ENCODE data around the gene COLEC11.

COLEC11 gene

DNA sequence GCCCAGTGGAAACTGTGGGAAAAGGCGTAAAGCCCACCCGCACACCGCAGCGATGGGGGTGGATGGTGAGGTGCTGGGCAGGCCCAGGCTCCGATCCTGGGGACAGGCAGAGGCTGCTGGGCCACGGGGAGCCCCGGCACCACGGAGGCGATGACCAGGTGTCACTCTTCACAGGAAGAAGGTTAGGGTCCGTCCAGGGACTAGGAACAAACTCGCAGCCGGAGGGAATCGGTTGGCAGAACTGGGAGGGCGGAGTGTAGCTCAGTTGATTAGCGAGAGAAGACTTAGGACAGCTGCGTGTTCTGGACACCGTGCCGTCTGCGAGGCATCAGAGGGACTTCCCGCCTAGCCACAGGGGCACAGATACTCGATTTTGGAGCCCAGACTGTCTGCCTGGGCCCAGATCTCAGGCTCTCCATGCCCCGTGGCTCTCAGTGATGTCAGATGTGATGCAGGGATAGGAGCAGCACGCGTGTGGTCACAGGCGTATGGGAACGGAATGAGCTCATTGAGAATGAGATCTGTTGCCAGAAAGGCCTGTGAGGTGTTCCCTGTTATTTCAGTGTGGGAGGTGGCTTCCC lies 47.0 kb downstream of the COLEC11 start:
- no peak for TF ChIP-seq CTCF (IDR thresholded peaks at IDR 0.05; ENCODE audit: control insufficient read depth, extremely low read depth, insufficient read depth)
- no peak for DNase-seq (ENCODE audit: low read depth)

GRCh38 chr2:3642521-3643215 lies 47.8 kb downstream of the COLEC11 start:
- H3K4me3 ChIP-seq (ENCODE audit: low read depth, low read length) = no peak overlapping the region
- no peak for TF ChIP-seq CTCF (IDR thresholded peaks at IDR 0.05; ENCODE audit: control insufficient read depth, extremely low read depth, insufficient read depth)
- DNase-seq (ENCODE audit: low read depth) = no peak

More for the DNA sequence above, 47.0 kb downstream of the COLEC11 start:
- H3K4me3 ChIP-seq (ENCODE audit: low read depth, low read length) = no peak overlapping the region

DNA sequence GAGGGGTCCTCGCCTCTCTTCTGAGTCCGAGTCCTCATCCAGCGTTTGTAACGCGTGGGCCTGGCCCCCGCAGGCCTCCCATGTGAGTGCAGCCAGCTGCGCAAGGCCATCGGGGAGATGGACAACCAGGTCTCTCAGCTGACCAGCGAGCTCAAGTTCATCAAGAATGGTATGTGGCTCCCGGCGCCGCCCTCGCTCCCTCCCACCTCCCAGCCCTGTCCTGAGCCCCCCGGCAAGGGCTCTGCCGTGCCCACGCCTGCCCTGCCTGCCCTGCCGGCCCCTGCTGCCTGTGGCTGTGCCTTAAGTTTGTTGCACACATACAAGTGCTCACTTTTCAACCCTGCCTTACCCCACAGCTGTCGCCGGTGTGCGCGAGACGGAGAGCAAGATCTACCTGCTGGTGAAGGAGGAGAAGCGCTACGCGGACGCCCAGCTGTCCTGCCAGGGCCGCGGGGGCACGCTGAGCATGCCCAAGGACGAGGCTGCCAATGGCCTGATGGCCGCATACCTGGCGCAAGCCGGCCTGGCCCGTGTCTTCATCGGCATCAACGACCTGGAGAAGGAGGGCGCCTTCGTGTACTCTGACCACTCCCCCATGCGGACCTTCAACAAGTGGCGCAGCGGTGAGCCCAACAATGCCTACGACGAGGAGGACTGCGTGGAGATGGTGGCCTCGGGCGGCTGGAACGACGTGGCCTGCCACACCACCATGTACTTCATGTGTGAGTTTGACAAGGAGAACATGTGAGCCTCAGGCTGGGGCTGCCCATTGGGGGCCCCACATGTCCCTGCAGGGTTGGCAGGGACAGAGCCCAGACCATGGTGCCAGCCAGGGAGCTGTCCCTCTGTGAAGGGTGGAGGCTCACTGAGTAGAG lies 48.7 kb downstream of the COLEC11 start:
- H3K4me3 ChIP-seq (ENCODE audit: low read depth, low read length) = no peak overlapping the region
- no peak for DNase-seq (ENCODE audit: low read depth)
- no peak for TF ChIP-seq CTCF (IDR thresholded peaks at IDR 0.05; ENCODE audit: control insufficient read depth, extremely low read depth, insufficient read depth)

DNA sequence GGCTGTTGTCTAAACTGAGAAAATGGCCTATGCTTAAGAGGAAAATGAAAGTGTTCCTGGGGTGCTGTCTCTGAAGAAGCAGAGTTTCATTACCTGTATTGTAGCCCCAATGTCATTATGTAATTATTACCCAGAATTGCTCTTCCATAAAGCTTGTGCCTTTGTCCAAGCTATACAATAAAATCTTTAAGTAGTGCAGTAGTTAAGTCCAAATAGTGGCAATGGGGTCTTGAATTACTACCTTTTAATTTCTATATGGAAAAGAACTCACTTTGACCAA lies 49.3 kb downstream of the COLEC11 start:
- TF ChIP-seq CTCF (IDR thresholded peaks at IDR 0.05; ENCODE audit: control insufficient read depth, extremely low read depth, insufficient read depth) = no peak
- no peak for DNase-seq (ENCODE audit: low read depth)

DNA sequence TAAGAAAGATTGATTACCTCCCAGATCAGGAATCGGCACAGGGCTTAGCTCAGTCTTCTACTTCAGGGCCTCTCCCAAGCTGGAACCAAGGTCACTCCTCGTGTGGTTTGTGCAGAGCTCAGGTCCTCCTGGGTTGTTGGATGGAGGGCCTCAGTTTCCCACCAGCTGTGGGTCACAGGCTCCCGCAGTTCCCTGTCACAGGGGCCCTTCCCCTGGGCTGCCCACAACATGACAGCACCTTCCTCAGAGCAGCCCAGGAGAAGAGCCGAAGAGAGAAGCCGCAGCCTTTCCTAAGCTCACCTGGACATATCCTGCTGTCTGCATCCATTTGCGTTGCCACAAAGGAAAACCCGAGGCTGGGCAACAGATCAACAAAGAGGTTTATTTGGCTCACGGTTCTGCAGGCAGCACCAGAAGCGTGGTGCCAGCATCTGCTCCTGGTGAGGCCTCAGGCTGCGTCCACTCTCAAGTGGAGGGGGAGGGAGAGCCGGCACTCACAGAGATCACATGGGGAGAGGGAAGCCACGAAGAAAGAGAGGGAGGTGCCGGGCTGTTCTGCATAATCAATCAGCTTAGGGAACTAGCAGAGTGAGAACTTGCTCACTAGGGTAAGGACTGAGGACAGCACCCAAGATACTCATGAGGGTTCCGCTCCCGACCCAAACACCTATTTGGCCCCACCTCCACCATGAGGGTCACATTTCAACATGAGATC lies 50.1 kb downstream of the COLEC11 start:
- DNase-seq (ENCODE audit: low read depth) = no peak
- TF ChIP-seq CTCF (IDR thresholded peaks at IDR 0.05; ENCODE audit: control insufficient read depth, extremely low read depth, insufficient read depth) = no peak
- no peak overlapping the region for H3K4me3 ChIP-seq (ENCODE audit: low read depth, low read length)

More for the DNA sequence above, 49.3 kb downstream of the COLEC11 start:
- no peak overlapping the region for H3K4me3 ChIP-seq (ENCODE audit: low read depth, low read length)

DNA sequence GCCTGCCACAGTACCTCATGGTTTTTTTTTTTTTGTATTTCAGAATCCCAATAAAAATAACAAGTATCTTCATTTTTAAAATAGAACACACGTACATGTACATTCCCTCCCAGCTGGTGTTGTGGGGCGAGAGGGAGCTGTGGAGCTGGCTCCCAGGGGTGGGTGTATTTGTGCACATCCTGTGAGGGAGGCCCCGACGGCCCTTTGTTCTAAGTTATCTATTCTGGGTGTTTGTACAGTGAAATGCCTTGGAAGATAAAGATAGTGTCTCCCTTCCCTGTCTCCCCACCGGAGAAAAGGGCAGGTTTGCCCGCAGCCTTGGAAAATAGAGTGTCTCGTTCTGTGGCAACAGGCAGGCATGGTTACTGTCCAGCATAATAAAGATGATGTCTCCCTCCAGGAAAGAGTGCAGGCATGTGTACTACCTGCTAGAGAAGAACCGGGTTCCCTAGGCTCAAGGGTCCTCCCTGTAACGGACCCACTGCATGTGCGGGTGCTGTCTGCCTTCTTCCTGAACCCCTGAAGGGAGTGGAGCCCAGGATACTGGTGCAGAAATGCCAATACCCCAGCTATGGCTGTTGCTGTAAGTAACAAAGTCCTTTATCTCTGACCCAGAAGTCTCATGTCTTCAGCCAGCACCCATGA lies 51.0 kb downstream of the COLEC11 start:
- H3K4me3 ChIP-seq (ENCODE audit: low read depth, low read length) = no peak overlapping the region
- no peak for TF ChIP-seq CTCF (IDR thresholded peaks at IDR 0.05; ENCODE audit: control insufficient read depth, extremely low read depth, insufficient read depth)
- DNase-seq (ENCODE audit: low read depth) = no peak
